Stimulated activated CD8-positive, alpha-beta memory T cell treated with anti-CD3 and anti-CD28 coated beads, Interleukin-4, amount 100 ng/mL, for 24 hours (primary cell): ENCODE data around the gene ASTL.
"Not testable (repeated sequence)": the region's sequence is repeated elsewhere in the genome, so short reads cannot be mapped to it uniquely, and the experiment has no call there.

Experiments used
- DNase-seq: peaks from one replicate; pipeline ENCODE4 v3.0.0-alpha.2; 2020; ENCODE audit warnings: low read depth

ASTL gene

DNA sequence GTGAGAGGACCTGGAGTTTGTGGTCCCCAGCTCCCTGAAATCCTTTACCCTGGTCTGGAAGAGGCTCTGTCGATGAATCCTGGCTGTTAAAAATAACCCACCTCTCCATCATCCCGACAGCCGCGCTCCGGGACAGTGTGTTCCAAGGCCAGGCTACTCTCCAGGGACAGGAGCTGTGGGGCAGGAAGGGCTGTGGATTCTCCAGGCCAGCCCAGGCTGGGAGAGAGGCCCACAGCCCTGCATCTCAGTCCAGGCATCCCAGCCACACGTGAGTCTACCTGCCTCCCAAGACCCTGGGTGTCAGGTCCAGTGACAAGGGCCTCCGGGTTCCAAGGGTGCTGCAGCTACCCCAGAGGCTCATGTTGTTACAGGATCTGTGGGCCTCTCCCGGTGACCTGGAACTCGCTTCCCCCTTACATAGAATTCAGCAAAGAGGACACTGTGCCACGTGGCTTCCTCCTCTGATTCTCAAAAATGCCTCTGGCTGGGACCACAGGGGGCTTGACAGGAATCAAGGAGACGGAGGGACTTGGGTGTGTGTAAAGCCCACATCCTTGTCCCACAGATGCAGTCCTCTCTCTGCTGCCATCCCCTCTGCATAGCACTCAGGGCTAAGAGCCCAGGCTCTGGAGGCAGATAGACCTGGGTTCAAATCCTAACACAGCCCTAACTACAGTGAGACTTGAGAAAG is 39.3 kb downstream of the ASTL start:
- DNase-seq = no peak

DNA sequence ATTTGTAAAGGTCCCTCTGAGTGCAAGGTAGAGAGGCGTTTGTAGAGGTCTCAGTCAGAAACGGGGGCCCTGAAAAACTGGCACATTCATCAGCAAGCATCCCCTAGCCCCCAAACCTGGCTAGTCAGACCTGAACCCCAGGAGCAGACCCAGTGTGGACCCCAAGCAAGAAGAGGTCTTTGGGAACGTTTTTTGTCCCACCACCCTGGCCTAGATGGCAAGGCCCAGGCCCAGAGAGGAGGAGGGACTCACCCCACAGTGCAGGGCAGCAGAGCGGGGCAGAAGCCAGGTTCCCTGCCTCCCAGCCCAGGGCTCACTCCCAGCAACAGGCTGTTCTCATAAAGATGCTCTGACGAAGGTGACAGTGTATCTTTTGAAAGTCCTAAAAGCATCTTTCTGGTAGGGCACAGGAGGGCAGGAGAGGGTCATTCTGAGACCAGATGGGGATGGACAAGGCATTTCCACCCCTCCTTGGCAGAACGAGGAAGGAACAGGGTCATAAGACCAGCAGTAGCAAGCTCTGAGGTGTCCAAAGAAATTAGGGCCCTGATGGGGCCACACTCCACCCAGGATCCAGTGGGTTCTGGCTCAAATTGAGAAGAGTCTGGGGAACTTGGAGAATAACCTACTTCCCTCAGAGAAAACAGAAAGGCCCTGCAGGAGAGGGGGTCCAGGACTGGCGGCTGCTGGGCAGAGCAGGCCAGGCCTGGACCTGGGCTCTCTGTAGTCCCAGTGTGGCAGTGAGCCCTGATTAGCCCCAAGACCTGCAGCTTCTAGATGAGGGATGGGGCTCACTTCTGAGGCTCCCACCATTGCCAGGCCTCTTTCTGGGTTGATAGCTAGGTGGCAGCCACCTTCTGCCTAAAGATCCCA is 40.1 kb downstream of the ASTL start:
- DNase-seq = no peak

- no peak for DNase-seq
These were observed 40.9 kb downstream of the ASTL start for GRCh38 chr2:96097441-96097840.

DNA sequence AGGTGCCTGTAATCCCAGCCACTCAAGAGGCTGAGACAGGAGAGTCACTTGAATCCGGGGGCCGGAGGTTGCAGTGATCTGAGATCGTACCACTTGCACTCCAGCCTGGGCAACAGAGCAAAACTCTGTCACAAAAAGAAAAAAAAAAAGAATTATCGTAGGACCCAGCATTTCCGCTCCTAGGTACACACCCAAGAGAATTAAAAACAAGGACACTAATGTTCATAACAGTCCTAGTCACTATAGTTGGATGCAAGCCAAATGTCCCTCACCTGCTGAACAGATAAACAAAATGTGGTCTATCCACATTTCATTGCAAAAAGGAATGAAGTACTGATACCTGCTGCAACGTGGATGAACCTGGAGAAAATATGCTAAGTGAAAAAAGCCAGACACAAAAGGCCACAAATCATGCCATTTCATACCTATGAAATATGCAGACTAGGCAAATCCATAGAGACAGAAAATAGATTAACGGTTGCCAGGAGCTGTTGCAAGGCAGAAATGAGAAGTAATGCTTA is 43.1 kb downstream of the ASTL start:
- DNase-seq = no peak

DNA sequence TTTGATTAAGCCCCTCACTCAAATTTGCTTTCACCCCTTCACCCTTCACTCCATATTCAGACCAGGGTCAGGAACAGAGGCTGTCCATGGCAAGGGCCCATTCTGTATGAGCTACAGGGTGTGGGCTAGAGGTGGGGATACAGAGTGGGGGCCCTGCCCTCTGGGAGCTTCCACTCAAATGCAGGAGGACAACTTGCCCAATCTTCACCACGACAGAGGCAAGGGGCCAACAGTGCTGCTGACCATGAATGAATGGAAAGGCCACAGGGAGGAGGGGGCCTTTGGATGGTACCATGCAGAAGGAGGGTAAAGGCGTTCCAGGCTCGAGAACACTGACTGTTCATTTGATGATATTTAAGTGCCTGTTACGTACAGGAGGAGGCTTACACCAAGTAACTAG is 44.8 kb downstream of the ASTL start:
- no peak for DNase-seq

GRCh38 chr2:96092951-96093350 is 45.4 kb downstream of the ASTL start:
- no peak for DNase-seq

DNA sequence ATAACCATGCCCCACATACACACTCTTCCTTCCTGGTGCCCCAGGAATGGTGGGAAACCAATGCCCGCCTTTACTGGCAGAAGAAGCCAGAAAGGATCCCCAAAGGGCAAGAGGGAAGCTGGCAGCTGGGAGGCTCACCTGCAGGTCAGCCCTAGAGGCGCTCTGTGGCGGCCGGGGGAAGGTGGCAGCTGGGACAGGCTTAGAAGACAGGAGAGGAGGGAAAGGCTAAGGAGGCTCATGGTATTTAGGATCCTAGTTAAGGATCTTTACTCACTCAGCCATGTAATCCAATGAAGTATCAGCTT is 45.8 kb downstream of the ASTL start:
- DNase-seq = no peak

DNA sequence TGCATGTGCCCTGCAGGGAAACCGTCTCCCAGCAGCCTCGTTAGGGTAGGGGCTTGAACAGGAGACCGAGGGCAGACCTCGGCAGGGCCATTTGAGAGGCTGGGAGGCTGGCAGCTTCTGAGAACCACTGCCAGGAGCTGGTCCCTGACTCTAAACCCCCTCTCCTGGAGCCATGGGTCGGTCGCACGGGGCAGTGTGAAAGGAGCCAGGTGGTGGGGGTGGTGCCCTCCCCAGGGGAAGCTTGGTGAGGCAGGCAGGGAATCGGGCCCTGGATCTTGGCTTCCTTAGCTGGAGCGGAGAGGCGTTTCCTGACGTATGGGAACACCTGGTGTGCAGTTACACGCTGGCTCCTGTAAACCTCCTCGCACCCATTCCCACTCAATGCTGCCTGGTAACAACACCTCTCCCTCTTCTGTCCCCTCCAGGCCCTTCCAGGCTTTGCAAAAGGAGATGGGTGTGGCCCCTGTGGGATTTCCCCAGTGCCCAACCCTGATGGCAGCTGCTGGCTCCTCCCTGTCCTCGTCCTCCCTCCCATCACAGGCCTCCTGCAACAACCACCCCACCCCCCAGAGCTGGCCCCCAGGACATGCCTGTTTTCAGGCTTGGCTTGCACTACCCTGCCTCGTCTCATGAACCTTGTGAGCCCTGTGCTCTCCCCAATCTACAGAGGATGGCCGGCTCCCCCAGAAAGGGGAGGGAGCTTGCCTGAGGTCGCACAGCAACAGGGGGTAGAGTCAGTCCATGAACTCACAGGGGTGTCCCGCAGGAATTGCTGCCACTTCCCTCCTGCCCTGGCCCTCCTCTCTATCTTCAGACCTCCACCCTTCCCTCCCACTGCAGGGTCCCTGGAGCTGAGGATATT is 46.4 kb downstream of the ASTL start:
- no peak for DNase-seq

- DNase-seq = no peak
These were observed 47.1 kb downstream of the ASTL start for GRCh38 chr2:96091141-96091710.

GRCh38 chr2:96090196-96090926 is 47.9 kb downstream of the ASTL start:
- no peak for DNase-seq

DNA sequence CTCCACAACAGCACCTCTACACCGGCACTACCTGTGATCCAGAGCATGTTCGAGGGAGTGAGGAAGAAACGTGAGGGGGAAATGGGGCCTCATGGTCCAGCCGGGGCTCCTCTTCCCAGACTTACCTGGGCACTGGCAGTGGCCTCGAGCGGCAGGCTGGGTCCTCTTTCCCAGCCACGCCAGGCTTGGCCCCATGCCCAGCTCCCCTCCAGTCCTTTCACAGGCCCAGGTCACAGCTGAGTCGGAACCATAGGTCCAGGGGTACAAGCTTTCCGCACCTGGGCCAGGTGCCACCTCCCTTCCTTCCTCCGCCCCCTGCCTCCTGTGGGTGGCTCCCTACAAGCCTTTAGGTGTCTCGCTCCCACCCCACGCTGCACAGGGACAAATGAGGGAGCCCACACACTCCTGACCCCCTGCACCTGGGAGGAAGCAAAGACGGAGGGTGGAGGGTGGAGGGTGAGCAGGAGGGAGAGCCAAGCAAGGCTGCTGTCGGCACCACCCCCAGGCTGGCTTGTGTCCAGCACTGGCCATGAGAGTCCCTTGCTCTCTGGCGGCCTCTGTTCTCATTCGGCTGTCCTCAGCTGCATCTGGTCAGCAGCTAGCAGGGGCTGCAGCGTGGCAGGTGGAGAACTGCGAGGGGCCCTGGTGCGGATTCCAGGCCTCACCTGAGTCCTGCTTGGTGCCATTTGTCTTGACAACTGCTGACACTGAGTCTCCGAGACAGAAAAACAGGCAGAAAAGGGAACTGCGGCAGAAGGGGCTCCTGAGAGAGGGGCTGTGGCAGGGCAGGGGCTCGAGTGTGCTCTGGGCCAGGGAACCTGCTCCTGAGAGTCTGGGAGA is 48.7 kb downstream of the ASTL start:
- no peak for DNase-seq

GRCh38 chr2:96088340-96089335 is 49.7 kb downstream of the ASTL start:
- DNase-seq = no peak

- DNase-seq = no peak
These were observed 51.2 kb downstream of the ASTL start for GRCh38 chr2:96087130-96087529.

GRCh38 chr2:96085541-96086355 is 52.6 kb downstream of the ASTL start:
- no peak for DNase-seq

- DNase-seq = not testable (repeated sequence)
These were observed 53.3 kb downstream of the ASTL start for GRCh38 chr2:96084858-96085518.

DNA sequence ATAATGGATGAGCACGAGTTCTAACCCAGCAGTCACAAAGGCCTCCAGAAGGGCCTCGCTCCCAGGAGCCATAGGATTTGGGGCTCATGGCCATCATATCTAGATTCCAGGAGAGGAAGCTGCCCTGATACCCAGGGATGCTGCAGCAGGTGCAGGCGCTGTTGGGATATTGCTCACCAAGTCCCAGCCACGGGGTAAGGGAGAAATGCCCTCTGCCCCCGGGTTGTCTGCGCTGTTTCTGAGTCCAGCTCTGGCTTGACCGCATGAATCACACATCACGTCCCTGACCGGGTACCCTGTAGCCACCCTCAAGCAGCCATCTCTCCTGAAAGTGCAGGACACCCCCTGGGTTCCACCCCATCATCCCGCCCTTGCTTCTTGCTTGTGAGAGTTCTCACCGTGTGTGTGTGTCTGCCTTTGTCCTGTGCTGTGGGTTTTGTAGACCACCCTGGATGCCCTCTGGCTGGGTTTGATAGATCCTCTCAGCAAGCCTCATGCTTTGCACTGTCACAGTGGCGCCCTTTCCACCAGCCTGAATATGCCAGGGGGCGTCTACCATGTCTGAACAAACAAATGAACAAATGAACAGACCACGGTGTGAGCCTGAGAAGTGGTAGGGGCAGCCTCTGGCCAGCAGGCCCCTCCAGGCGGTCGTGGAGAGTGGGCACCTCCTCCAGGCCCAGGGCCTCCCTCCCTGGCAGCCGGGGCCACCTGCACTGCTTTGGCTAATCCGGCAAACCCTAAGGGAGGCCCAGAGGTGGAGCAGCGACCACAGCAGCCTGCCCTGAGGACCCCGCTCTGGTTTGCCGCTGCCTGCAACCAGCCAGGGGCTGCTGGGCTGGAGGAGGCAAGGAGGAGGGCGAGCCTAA is 54.1 kb downstream of the ASTL start:
- DNase-seq = no peak
